ENCODE results near the gene NMNAT2.
"Not testable (repeated sequence)": the region's sequence is repeated elsewhere in the genome, so short reads cannot be mapped to it uniquely, and the experiment has no call there.

Gene NMNAT2

GRCh38 chr1:183417772-183418491 is at the start of gene NMNAT2:
TSS of gene NMNAT2 (minus strand) at chr1:183418380. CDS start at chr1:183418267, 113 bp downstream.
- no peak for DNase-seq (ENCODE audit: low read depth in 3 of 3, low spot score in 1 of 3)

GRCh38 chr1:183467687-183468086 is 49.5 kb upstream of the NMNAT2 start:
- DNase-seq (ENCODE audit: low read depth in 3 of 3, low spot score in 1 of 3): no peak

DNA sequence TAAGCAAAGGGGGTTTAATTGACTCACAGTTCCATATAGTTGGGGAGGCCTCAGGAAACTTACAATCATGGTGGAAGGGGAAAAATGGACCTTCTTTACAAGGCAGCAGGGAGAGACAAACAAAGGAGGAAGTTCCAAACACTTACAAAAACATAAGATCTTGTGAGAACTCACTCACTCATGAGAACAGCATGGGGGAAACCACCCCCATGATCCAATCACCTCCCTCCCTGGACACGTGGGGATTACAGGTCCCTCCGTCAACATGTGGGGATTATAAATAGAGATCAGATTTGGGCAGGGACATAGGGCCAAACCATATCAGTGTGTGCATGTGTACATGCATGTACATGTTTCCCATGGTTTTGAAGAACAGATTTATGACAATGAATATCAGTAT is 48.6 kb upstream of the NMNAT2 start:
- no peak for DNase-seq (ENCODE audit: low read depth in 3 of 3, low spot score in 1 of 3)

DNA sequence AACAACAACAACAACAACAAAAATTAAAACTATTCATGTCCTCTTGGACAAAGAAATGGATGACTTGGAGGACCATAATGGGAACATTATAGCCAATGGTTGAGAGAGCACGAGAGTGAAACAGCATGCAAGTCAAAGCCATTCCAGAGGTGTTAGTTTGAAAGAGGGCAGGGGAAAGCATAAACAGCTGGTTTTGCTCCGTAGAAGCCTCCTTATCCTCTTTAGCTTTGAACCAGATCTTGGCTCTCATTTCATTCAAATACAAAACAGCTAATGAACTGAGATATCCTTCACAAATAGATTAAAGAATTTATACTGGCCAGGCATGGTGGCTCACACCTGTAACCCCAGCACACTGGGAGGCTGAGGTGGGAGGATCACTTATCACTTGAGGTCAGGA is 45.4 kb upstream of the NMNAT2 start:
- DNase-seq (ENCODE audit: low read depth in 3 of 3, low spot score in 1 of 3): no peak

- DNase-seq (ENCODE audit: low read depth in 3 of 3, low spot score in 1 of 3): no peak
Measured at GRCh38 chr1:183461350-183461749, 43.2 kb upstream of the NMNAT2 start.

DNA sequence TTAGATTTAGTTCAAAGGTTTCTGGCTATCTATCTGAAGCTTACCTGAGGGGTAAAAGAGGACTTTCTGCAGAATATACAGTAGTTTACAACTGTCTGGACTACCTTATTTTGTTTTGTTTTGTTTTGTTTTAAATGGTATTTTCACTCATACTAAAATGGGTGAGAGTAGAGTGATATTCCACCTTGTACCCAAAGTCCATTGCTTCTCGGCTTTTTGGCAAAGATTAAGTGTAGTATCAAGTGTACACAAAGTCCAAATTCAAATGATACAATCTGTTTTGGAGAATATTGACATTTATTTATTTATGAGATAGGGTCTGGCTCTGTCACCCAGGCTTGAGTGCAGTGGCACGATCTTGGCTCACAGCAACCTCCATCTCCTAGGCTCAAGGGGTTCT is 42.4 kb upstream of the NMNAT2 start:
- DNase-seq (ENCODE audit: low read depth in 3 of 3, low spot score in 1 of 3): no peak

- DNase-seq (ENCODE audit: low read depth in 3 of 3, low spot score in 1 of 3): no peak
Measured at GRCh38 chr1:183457449-183457848, 39.3 kb upstream of the NMNAT2 start.

DNA sequence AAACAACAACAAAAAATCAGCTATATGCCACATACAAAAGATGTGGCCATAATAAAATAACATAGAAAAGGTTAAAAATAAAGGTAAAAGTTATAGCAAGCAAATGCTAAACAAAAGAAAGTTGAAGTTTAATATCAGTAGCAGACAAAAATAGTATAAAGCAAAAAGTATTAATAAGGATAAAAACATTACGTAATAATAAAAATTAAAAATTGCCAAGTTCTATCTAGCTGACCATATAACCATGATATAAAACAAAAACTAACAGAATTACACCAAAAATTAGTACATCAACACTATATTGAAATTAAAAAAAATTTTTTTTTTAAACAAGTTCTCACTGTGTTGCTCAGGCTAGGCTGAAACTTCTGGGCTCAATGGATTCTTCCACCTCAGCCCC is 38.6 kb upstream of the NMNAT2 start:
- DNase-seq (ENCODE audit: low read depth in 3 of 3, low spot score in 1 of 3): no peak

DNA sequence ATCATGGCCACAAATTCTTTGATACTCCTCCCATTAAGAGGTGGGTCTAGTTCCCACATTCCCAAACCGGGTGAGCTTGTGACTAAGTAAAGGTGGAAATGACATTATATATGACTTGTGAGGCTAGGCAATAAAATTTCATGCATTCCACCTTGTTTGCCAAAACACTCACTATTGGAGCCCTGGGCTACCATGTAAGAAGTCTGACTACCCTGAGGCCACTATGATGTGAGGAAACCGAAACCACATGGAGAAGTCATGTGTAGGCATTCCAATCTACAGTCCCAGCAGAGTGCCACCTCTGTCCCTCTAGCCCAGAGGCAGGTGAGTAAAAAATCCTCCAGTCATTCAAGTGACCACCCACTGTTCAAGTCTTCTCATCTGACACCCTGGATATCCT is 36.2 kb upstream of the NMNAT2 start:
- no peak for DNase-seq (ENCODE audit: low read depth in 3 of 3, low spot score in 1 of 3)

DNA sequence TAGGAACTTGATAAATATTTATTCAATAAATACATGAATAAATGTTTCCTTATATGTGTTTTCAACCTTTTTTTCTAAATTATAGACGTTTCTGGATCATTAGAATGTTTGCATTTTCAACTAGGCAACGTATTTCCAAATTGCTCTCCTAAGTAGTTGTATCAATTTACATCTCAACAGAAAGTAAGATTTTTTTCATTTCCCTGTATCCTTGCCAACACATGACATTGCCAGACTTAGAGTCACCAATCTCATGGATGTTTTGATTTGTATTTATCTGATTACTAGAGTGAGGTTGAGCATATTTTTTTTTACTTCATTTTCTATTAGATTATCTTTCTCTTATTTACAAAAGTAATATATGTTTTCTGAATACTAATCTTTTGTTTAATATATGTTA is 31.9 kb upstream of the NMNAT2 start:
- DNase-seq (ENCODE audit: low read depth in 3 of 3, low spot score in 1 of 3): no peak

DNA sequence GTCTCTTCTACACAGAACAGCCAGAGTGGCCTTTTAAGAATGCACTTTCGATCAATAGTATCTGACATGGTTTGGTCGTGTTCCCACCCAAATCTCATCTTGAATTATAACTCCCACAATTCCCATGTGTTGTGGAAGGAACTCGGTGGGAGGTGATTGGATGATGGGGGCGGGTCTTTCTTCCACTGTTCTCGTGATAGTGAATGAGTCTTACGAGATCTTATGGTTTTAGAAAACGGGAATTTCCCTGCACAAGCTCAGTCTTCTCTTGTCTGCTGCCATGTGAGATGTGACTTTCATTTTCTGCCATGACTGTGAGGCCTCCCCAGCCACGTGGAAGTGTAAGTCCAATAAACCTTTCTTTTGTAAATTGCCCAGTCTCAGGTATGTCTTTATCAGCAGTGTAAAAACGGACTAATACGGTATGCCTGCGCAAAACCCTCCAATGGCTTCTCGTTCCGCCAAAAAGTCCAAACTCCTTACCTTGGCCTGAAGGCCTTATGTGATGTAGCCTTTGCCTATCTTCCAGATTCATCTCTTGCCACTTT is 31.1 kb upstream of the NMNAT2 start:
- no peak for DNase-seq (ENCODE audit: low read depth in 3 of 3, low spot score in 1 of 3)

DNA sequence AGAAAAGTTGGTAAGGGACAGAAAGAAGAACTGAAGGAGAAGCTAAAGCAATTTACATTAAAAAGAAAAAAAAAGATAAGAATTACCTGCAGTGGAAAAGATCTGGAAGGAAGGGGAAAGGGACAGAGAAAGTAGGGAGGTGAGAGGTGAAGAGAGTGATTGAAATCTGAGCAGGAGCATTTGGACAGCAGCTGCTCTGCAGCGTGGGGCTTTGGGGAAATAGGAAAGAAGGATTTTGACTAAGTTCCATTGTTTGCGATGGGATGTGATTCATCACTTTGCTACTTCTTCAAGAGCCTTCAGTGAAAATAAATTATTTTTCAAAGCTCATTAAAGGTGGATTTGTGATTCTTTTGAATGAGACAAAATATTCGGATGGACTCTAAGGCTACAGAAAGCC is 26.1 kb upstream of the NMNAT2 start:
- DNase-seq (ENCODE audit: low read depth in 3 of 3, low spot score in 1 of 3): no peak

GRCh38 chr1:183443466-183443865 is 25.3 kb upstream of the NMNAT2 start:
- no peak for DNase-seq (ENCODE audit: low read depth in 3 of 3, low spot score in 1 of 3)

- no peak for DNase-seq (ENCODE audit: low read depth in 3 of 3, low spot score in 1 of 3)
Measured at GRCh38 chr1:183443011-183443410, 24.8 kb upstream of the NMNAT2 start.

GRCh38 chr1:183438060-183438459 is 19.9 kb upstream of the NMNAT2 start:
- no peak for DNase-seq (ENCODE audit: low read depth in 3 of 3, low spot score in 1 of 3)

DNA sequence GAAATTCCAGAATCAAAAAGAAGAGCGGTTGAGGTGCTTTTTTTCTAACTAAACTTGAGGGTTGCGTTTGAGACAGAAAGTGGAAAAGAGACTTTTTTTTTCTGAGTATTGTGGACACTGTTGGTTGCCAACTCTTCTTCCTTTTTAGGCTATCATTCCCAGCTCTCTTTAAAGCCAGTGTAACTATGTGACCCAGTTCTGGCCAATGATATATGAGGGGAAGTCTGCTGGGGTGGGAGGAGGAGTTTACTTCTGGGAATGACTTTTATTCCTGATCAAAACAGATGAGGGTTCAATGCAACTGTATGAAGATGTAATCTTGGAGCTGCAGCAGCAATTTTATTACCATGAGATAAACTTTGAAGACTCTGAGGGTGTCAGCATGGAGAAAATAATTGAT is 17.3 kb upstream of the NMNAT2 start:
- no peak for DNase-seq (ENCODE audit: low read depth in 3 of 3, low spot score in 1 of 3)

DNA sequence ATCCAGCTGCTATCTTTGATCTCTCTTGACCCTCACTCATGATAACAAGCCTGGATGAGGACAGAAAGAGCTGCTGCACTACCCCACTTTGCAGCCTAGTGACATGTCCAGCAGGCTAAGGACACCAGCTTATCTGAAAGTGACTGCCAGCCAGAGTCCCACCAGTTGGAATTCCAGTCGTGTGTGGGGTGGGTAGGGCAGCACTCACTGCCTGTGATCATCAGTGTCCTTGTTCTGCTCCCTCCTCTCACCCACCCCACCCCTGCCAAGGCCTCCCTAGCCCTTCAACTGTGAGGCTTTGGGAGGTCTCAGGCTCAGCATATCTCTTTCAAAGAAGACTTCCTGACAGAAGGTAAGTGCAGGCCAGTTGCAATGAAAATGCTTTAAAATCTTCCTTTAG is 15.5 kb upstream of the NMNAT2 start:
- no peak for DNase-seq (ENCODE audit: low read depth in 3 of 3, low spot score in 1 of 3)

DNA sequence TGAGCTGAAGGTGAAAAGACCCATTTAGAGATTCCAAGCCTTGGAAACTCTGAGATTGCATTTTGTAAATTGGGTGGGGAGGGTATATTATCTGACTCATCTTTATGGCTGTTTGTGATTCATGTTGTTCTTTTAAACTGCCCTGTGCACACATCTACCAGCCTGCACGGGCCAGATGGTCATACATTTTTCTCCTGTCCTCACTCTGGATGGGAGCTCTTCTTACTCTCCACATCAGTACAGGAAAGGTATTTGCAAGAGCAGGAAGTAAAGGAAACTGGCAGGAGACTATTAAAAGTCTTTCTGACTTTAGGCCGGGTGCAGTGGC is 14.3 kb upstream of the NMNAT2 start:
- DNase-seq (ENCODE audit: low read depth in 3 of 3, low spot score in 1 of 3): no peak

DNA sequence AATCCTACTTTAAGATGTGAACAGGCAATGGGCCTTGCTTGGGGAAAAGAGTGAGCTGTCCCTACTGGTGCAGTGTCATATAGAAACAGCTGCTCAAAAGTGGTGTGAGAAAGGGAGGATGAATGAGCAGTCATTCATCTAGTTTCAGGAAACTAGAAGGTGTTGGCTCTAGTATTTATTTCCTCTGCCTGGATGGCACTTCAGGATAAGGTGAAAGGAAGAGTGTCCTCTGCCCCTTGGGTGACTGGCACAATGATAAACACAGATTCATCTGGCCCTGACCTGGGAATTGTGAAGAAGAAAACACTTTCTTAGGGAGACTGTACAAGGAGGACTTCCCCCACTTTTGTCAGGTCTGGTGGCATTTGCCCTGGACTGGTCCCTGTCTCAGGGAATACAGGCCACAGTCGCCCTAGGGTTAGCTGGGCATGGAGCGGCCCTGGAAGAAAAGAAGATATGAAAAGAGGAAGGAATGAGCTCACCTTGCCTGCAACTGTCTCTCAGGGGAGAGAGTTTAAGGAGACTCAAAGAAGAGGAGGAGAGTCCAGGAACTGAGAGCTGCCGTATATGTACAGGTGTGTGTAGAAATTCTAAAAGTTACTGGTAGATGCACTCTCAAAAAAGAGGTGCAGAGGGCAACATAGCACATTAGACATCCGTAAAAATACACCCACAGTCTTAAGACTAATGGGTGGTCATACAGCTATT is 13.8 kb upstream of the NMNAT2 start:
- DNase-seq (ENCODE audit: low read depth in 3 of 3, low spot score in 1 of 3): no peak

- not testable (repeated sequence) for DNase-seq (ENCODE audit: low read depth in 3 of 3, low spot score in 1 of 3)
Measured at GRCh38 chr1:183427591-183427990, 9.4 kb upstream of the NMNAT2 start.

- no peak for DNase-seq (ENCODE audit: low read depth in 3 of 3, low spot score in 1 of 3)
Measured at GRCh38 chr1:183424691-183425090, 6.5 kb upstream of the NMNAT2 start.

GRCh38 chr1:183423541-183423940 is 5.4 kb upstream of the NMNAT2 start:
- no peak for DNase-seq (ENCODE audit: low read depth in 3 of 3, low spot score in 1 of 3)

GRCh38 chr1:183419399-183419798 is 1.2 kb upstream of the NMNAT2 start:
- DNase-seq (ENCODE audit: low read depth in 3 of 3, low spot score in 1 of 3): no peak

Data from stimulated activated CD4-positive, alpha-beta T cell treated with anti-CD3 and anti-CD28 coated beads, TNF-alpha, amount 100 ng/mL, for 1 hour (primary cell).